RWPE1 (cell line): ENCODE data around the gene FBXO9.

Experiments
- CTCF ChIA-PET: fragments of 350-600 bp; sonication (Branson Sonifier 250); formaldehyde crosslinking; extraction: SDS; loops from one replicate; lab custom pipeline; 2021; lab: Yijun Ruan, JAX
- POLR2A ChIA-PET: fragments of 400-600 bp; formaldehyde crosslinking; extraction: SDS; loops from one replicate; lab custom pipeline; 2020; ENCODE audit warnings: antibody characterized with exemption; ENCODE audit not compliant: low non-redundant PET; lab: Yijun Ruan, JAX
- DNase-seq: peaks from one replicate; pipeline ENCODE4 v3.0.0; 2012; ENCODE audit warnings: low spot score
- H3K27ac ChIP-seq: fragments of 450-650 bp; 2 replicates; pipeline ENCODE4 v1.5.1; 2017
- TF ChIP-seq, protein P1 (sequence below): fragments of 450-650 bp; conservative IDR thresholded peaks from 2 replicates; pipeline ENCODE4 v1.5.1; 2017; ENCODE audit warnings: low read depth, mild to moderate bottlenecking

FBXO9 gene

DNA sequence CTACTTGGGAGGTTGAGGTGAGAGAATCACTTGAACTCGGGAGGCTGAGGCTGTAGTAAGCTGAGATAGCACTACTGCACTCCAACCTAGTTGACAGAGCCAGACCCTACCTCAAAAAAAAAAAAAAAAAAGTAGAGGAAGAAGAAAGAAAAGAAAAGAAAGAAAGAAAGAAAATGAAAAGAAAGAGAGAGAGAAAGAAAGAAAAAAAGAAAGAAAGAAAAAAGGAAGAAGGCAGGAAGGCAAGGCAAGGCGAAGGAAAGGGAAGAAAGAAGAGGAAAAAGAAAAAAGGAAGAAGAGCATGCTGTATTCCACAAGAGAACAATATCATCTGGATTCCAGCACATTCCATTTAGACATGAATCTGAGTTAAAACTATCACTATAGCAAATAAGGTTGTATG, 79.6 kb downstream of the FBXO9 start:
- H3K27ac ChIP-seq: no peak overlapping the region
- TF ChIP-seq, protein P1, sequence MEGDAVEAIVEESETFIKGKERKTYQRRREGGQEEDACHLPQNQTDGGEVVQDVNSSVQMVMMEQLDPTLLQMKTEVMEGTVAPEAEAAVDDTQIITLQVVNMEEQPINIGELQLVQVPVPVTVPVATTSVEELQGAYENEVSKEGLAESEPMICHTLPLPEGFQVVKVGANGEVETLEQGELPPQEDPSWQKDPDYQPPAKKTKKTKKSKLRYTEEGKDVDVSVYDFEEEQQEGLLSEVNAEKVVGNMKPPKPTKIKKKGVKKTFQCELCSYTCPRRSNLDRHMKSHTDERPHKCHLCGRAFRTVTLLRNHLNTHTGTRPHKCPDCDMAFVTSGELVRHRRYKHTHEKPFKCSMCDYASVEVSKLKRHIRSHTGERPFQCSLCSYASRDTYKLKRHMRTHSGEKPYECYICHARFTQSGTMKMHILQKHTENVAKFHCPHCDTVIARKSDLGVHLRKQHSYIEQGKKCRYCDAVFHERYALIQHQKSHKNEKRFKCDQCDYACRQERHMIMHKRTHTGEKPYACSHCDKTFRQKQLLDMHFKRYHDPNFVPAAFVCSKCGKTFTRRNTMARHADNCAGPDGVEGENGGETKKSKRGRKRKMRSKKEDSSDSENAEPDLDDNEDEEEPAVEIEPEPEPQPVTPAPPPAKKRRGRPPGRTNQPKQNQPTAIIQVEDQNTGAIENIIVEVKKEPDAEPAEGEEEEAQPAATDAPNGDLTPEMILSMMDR: no peak
- ChIA-PET POLR2A (no interaction called here), CTCF (no interaction called here)
- DNase-seq: no peak

DNA sequence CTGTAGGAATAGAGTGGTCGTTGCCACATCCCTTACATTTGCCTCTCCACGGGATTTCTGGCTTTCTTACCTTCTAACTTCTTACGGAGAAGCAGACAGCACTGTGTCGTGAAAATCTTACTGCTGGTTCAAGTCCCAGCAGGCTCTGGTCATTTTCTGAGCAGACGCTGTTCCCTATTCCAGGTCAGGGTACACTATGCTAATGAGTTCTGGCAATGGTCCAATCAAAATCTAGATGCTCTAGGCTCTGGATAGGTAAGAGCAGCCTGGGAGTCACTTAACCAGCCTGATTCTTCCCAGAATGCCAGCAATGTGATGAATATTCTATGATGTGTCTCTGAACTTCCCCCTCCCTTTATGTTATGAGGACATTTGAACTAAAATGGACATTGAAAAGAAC, 83.5 kb downstream of the FBXO9 start, which contains the start of gene GCM1:
Gene GCM1, minus strand, starts transcription at position 158 of the 400 bp plus-strand sequence. CDS start 3,209 bp downstream, outside the sequence.
- CTCF ChIA-PET: no interaction called here

More for the DNA sequence above, 83.5 kb downstream of the FBXO9 start, which contains the start of gene GCM1:
- no peak for DNase-seq
- POLR2A ChIA-PET: no interaction called here
- TF ChIP-seq, protein P1: no peak
- H3K27ac ChIP-seq: no peak within 1 kb of the TSS
